Spleen (tissue), 7 donors: Measurements from ENCODE around the gene SH3TC2.

Experiments used
- CTCF ChIP-seq, 11 experiments: fragments of 200-600 bp in 7 of 11; fragments of 450-650 bp in 4 of 11; sonication (generic) in 4 of 11; IDR thresholded peaks in 8 of 11; conservative IDR thresholded peaks in 3 of 11; 1 replicate in 7 of 11; 2 replicates in 4 of 11; pipeline versions ENCODE4 v1.4.0 to v1.8.0; 2016 to 2021; ENCODE audit warnings: antibody characterized with exemption in 11 of 11, inconsistent platforms in 4 of 11, mild to moderate bottlenecking in 1 of 11
- POLR2A ChIP-seq, 3 donors: fragments of 450-650 bp; IDR thresholded peaks; one replicate each; pipeline ENCODE4 v1.5.1; 2017; ENCODE audit warnings: antibody characterized with exemption in 3 of 3, mild to moderate bottlenecking in 1 of 3
- POLR2AphosphoS5 ChIP-seq, 3 donors: sonication (generic); formaldehyde crosslinking; IDR thresholded peaks; one replicate each; pipeline ENCODE4 v1.5.1; 2017; ENCODE audit warnings: antibody characterized with exemption in 3 of 3
- donor health status: DM: no; HTN: no; CAD: no; lungs with moderate emphysema.
- donor health status: DM: no; HTN: no; CAD: no.
- donor health status: DM: no; HTN: no; CAD: no.

DNA sequence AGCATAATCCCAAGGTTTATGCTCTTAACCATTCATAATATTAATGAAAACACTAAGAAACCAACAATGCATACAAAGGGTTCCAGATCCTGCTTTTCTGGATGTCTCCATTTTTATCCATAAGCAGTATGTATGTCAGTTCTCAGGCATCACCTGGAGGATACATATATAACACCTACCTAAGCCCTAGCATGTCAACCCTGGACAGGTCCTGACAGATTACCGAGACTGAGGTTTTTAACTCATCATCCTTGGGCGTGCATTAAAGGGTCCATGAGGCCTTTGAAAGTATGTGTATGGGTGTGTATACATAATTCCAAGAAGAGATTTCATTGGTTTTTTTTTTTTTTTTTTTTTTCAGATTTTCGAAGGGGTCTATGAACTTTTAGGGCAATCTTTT is 70.6 kb downstream of the SH3TC2 start:
- no peak for TF ChIP-seq POLR2A (IDR thresholded peaks at IDR 0.05)
- no peak for TF ChIP-seq CTCF (IDR thresholded peaks at IDR 0.05 in 8 of 11, conservative IDR thresholded peaks at IDR 0.05 in 3 of 11)
- no peak for TF ChIP-seq POLR2AphosphoS5 (IDR thresholded peaks at IDR 0.05)
